PC-3 (cell line): ENCODE results near the gene SURF4.

Experiments used
- CTCF ChIP-seq: fragments of 300-600 bp; sonication (generic); conservative IDR thresholded peaks from 2 replicates; pipeline ENCODE4 v1.5.1; 2017; ENCODE audit warnings: antibody characterized with exemption, low read depth, mild to moderate bottlenecking, low read length
- EZH2 ChIP-seq: fragments of 300-600 bp; sonication (generic); IDR thresholded peaks from one replicate; pipeline ENCODE4 v1.6.1; 2017; ENCODE audit warnings: antibody characterized with exemption, mild to moderate bottlenecking, low read length; ENCODE audit not compliant: unreplicated experiment
- EZH2phosphoT487 ChIP-seq: fragments of 300-600 bp; sonication (generic); IDR thresholded peaks from 2 replicates; pipeline ENCODE4 v1.6.1; 2018; ENCODE audit warnings: mild to moderate bottlenecking, antibody characterized with exemption, low read length, borderline replicate concordance

GRCh38 chr9:133339641-133340040 lies 36.2 kb downstream of the SURF4 start:
- TF ChIP-seq EZH2phosphoT487 (no peak), CTCF (no peak), EZH2 (no peak)
